Activated CD4-positive, alpha-beta T cell treated with anti-CD3 and anti-CD28 coated beads, Interleukin-2, amount 10 ng/mL, durations not matched to agents 7 days and 5 days (primary cell): ENCODE data around the gene LRRK2. TPM values are rescaled to one million over a fixed set of nuclear protein-coding genes. Genes with fewer than 3 reads are reported as not detected.
"Not testable (repeated sequence)": the region's sequence is repeated elsewhere in the genome, so short reads cannot be mapped to it uniquely, and the experiment has no call there.

Experiments
- CTCF ChIA-PET: fragments of 350-600 bp; sonication (Branson Sonifier 250); formaldehyde crosslinking; loops from one replicate; lab custom pipeline; 2021; ENCODE audit warnings: antibody characterized with exemption; lab: Charles Lee
- POLR2A ChIA-PET: fragments of 350-600 bp; sonication (Branson Sonifier 250); formaldehyde crosslinking; loops from one replicate; lab custom pipeline; 2021; ENCODE audit warnings: antibody characterized with exemption; lab: Charles Lee
- DNase-seq: peaks from one replicate; pipeline ENCODE4 v3.0.0-alpha.2; 2020
- H3K27ac Mint-ChIP-seq: one replicate; pipeline ENCODE4 v1.8.0; 2021; ENCODE audit warnings: mild to moderate bottlenecking, moderate library complexity, mixed read lengths
- H3K27me3 Mint-ChIP-seq: one replicate; pipeline ENCODE4 v1.8.0; 2021; ENCODE audit warnings: mixed read lengths
- H3K36me3 Mint-ChIP-seq: one replicate; pipeline ENCODE4 v1.8.0; 2021; ENCODE audit warnings: low read depth, mixed read lengths
- H3K4me1 Mint-ChIP-seq: one replicate; pipeline ENCODE4 v1.8.0; 2021; ENCODE audit warnings: mixed read lengths
- H3K4me3 Mint-ChIP-seq: one replicate; pipeline ENCODE4 v1.8.0; 2021; ENCODE audit warnings: mild to moderate bottlenecking, moderate library complexity, mixed read lengths
- H3K9me3 Mint-ChIP-seq: one replicate; pipeline ENCODE4 v1.8.0; 2021; ENCODE audit warnings: mixed read lengths
- total RNA-seq, 2 experiments: library from RNA; stranded (reverse); gene quantifications; one replicate each; pipeline ENCODE4 v1.2.3, GENCODE V29; 2021

LRRK2 gene
- total RNA-seq, 2 experiments from 2014 or later, result 0.02 TPM; not detected in 1

- no peaks in the 10 kb centered on the region for H3K4me1 Mint-ChIP-seq
- peaks cover 11% of the 10 kb centered on the region for H3K27me3 Mint-ChIP-seq
- no peak for DNase-seq
- H3K36me3 Mint-ChIP-seq, result no peaks in the 10 kb centered on the region
- ChIA-PET POLR2A (no interaction called here), CTCF (no interaction called here)
- H3K9me3 Mint-ChIP-seq, result no peaks in the 10 kb centered on the region
- H3K27ac Mint-ChIP-seq, result no peak overlapping the region
- H3K4me3 Mint-ChIP-seq, result no peak overlapping the region
These were observed 26.2 kb upstream of the LRRK2 start for GRCh38 chr12:40198601-40199000.

- Mint-ChIP-seq H3K27me3 (peaks cover 11% of the 10 kb centered on the region), H3K27ac (no peak overlapping the region), H3K4me3 (no peak overlapping the region), H3K4me1 (no peaks in the 10 kb centered on the region), H3K36me3 (no peaks in the 10 kb centered on the region), H3K9me3 (no peaks in the 10 kb centered on the region)
- CTCF ChIA-PET, result no interaction called here
- no peak for DNase-seq
- POLR2A ChIA-PET, result no interaction called here
These were observed 22.4 kb upstream of the LRRK2 start for GRCh38 chr12:40202095-40203059.

GRCh38 chr12:40203060-40203430 is 21.8 kb upstream of the LRRK2 start:
- H3K36me3 Mint-ChIP-seq, result no peaks in the 10 kb centered on the region
- peaks cover 11% of the 10 kb centered on the region for H3K27me3 Mint-ChIP-seq
- ChIA-PET CTCF (interaction anchor here (0.6 kb wide), 1 partner anchor 268 kb away, joined by 3 read pairs; no protein-coding TSS in a partner anchor), POLR2A (no interaction called here)
- no peak for DNase-seq
- no peak overlapping the region for H3K27ac Mint-ChIP-seq
- H3K4me3 Mint-ChIP-seq, result no peak overlapping the region
- no peaks in the 10 kb centered on the region for H3K9me3 Mint-ChIP-seq
- H3K4me1 Mint-ChIP-seq, result no peaks in the 10 kb centered on the region

GRCh38 chr12:40204337-40204736 is 20.5 kb upstream of the LRRK2 start:
- Mint-ChIP-seq H3K36me3 (no peaks in the 10 kb centered on the region), H3K27me3 (peaks cover 11% of the 10 kb centered on the region), H3K4me3 (no peak overlapping the region), H3K4me1 (no peaks in the 10 kb centered on the region), H3K9me3 (no peaks in the 10 kb centered on the region), H3K27ac (no peak overlapping the region)
- DNase-seq, result no peak
- ChIA-PET POLR2A (no interaction called here), CTCF (no interaction called here)

GRCh38 chr12:40207551-40207950 is 17.2 kb upstream of the LRRK2 start:
- H3K4me1 Mint-ChIP-seq, result no peaks in the 10 kb centered on the region
- ChIA-PET CTCF (no interaction called here), POLR2A (no interaction called here)
- no peaks in the 10 kb centered on the region for H3K36me3 Mint-ChIP-seq
- H3K27ac Mint-ChIP-seq, result no peak overlapping the region
- H3K27me3 Mint-ChIP-seq, result no peaks in the 10 kb centered on the region
- no peak for DNase-seq
- H3K4me3 Mint-ChIP-seq, result no peak overlapping the region
- H3K9me3 Mint-ChIP-seq, result peaks cover 3% of the 10 kb centered on the region

GRCh38 chr12:40208707-40209446 is 15.9 kb upstream of the LRRK2 start:
- DNase-seq, result no peak
- no peaks in the 10 kb centered on the region for H3K27me3 Mint-ChIP-seq
- no peak overlapping the region for H3K27ac Mint-ChIP-seq
- ChIA-PET CTCF (no interaction called here), POLR2A (no interaction called here)
- peaks cover 5% of the 10 kb centered on the region for H3K9me3 Mint-ChIP-seq
- no peaks in the 10 kb centered on the region for H3K36me3 Mint-ChIP-seq
- no peaks in the 10 kb centered on the region for H3K4me1 Mint-ChIP-seq
- no peak overlapping the region for H3K4me3 Mint-ChIP-seq

GRCh38 chr12:40209886-40210285 is 14.9 kb upstream of the LRRK2 start:
- H3K27me3 Mint-ChIP-seq, result no peaks in the 10 kb centered on the region
- H3K9me3 Mint-ChIP-seq, result peaks cover 5% of the 10 kb centered on the region
- H3K4me1 Mint-ChIP-seq, result no peaks in the 10 kb centered on the region
- H3K27ac Mint-ChIP-seq, result no peak overlapping the region
- no peaks in the 10 kb centered on the region for H3K36me3 Mint-ChIP-seq
- DNase-seq, result no peak
- CTCF ChIA-PET, result no interaction called here
- H3K4me3 Mint-ChIP-seq, result no peak overlapping the region
- POLR2A ChIA-PET, result no interaction called here

GRCh38 chr12:40211186-40211585 is 13.6 kb upstream of the LRRK2 start:
- H3K4me1 Mint-ChIP-seq, CTCF ChIA-PET, DNase-seq, H3K9me3 Mint-ChIP-seq, POLR2A ChIA-PET, H3K27me3 Mint-ChIP-seq, H3K36me3 Mint-ChIP-seq, H3K4me3 Mint-ChIP-seq, H3K27ac Mint-ChIP-seq: not testable (repeated sequence)

- peaks cover 5% of the 10 kb centered on the region for H3K9me3 Mint-ChIP-seq
- CTCF ChIA-PET, result no interaction called here
- H3K4me3 Mint-ChIP-seq, result no peak overlapping the region
- H3K36me3 Mint-ChIP-seq, result no peaks in the 10 kb centered on the region
- no peaks in the 10 kb centered on the region for H3K27me3 Mint-ChIP-seq
- no peaks in the 10 kb centered on the region for H3K4me1 Mint-ChIP-seq
- H3K27ac Mint-ChIP-seq, result no peak overlapping the region
- DNase-seq, result no peak
- POLR2A ChIA-PET, result no interaction called here
These were observed 12.2 kb upstream of the LRRK2 start for GRCh38 chr12:40212566-40212965.

GRCh38 chr12:40215982-40216381 is 8.8 kb upstream of the LRRK2 start:
- CTCF ChIA-PET, result no interaction called here
- no peaks in the 10 kb centered on the region for H3K4me1 Mint-ChIP-seq
- no peak overlapping the region for H3K4me3 Mint-ChIP-seq

GRCh38 chr12:40216516-40217288 is 8.1 kb upstream of the LRRK2 start:
- no peak overlapping the region for H3K4me3 Mint-ChIP-seq
- peaks cover 5% of the 10 kb centered on the region for H3K27me3 Mint-ChIP-seq
- ChIA-PET CTCF (interaction anchor here (0.6 kb wide), 1 partner anchor 24 kb away, joined by 3 read pairs; no protein-coding TSS in a partner anchor), POLR2A (no interaction called here)
- H3K4me1 Mint-ChIP-seq, result no peaks in the 10 kb centered on the region
- H3K36me3 Mint-ChIP-seq, result no peaks in the 10 kb centered on the region
- H3K9me3 Mint-ChIP-seq, result peaks cover 5% of the 10 kb centered on the region
- no peak for DNase-seq
- no peak overlapping the region for H3K27ac Mint-ChIP-seq

More at GRCh38 chr12:40215982-40216381, 8.8 kb upstream of the LRRK2 start:
- Mint-ChIP-seq H3K27me3 (peaks cover 3% of the 10 kb centered on the region), H3K27ac (no peak overlapping the region), H3K9me3 (peaks cover 5% of the 10 kb centered on the region), H3K36me3 (no peaks in the 10 kb centered on the region)
- no peak for DNase-seq
- POLR2A ChIA-PET, result no interaction called here

GRCh38 chr12:40219760-40220159 is 5.0 kb upstream of the LRRK2 start:
- POLR2A ChIA-PET, result no interaction called here
- CTCF ChIA-PET, result no interaction called here
- DNase-seq, result no peak
- Mint-ChIP-seq H3K4me1 (peaks cover 4% of the 10 kb centered on the region), H3K36me3 (no peaks in the 10 kb centered on the region), H3K27me3 (peaks cover 24% of the 10 kb centered on the region), H3K4me3 (no peak overlapping the region), H3K9me3 (no peaks in the 10 kb centered on the region), H3K27ac (no peak overlapping the region)
